Inflammatory macrophage (primary cell): ENCODE data around the gene FAM118B.

Experiments used
- DNase-seq, 2 donors: peaks; one replicate each; pipeline ENCODE4 v3.0.0-alpha.2; 2020 to 2022
- total RNA-seq, 18 experiments: gene quantifications; one replicate each; lab custom pipeline; 2026; ENCODE audit warnings: mixed read lengths in 6 of 18, inconsistent platforms in 2 of 18; lab: John Stamatoyannopoulos, UW

The FAM118B gene
- total RNA-seq = 9.7 to 44.8 (median 20.9) reads per million in 18 experiments

- peak; percentile 97 for DNase-seq
Observed at GRCh38 chr11:126211236-126212088, at the start of gene FAM118B, which contains the start of gene RPUSD4. Gene FAM118B, plus strand, starts transcription at chr11:126211782. Its CDS starts 23,220 bp downstream, at chr11:126235002. Gene RPUSD4, minus strand, starts transcription at chr11:126211650. Its CDS starts 12 bp downstream, at chr11:126211638.

- no peak for DNase-seq
Observed at GRCh38 chr11:126162306-126163030, 49.1 kb upstream of the FAM118B start.

GRCh38 chr11:126163074-126163700, 48.4 kb upstream of the FAM118B start:
- DNase-seq = no peak

GRCh38 chr11:126163779-126164178, 47.8 kb upstream of the FAM118B start:
- no peak for DNase-seq

GRCh38 chr11:126164781-126165180, 46.8 kb upstream of the FAM118B start:
- no peak for DNase-seq

DNA sequence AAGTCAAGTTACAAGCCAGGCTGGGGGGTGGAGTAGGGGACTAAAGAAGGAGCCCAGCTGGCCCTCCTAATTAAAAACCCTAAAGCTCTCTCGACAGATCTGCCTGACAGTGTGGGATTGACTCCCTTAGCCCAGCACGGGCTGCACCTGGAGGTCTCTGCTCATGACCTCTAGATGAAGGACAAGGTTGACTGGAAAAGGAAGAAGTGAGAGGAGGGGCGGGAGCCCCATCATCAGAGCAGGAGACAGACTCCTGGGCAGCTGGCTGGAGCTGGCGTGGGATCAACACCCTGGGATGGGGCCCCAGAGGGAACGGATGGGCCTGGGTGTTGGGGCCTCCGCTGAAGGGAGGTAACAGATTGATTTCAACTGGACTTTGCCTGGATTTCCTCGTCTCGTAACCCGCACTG, 46.3 kb upstream of the FAM118B start:
- no peak for DNase-seq

DNA sequence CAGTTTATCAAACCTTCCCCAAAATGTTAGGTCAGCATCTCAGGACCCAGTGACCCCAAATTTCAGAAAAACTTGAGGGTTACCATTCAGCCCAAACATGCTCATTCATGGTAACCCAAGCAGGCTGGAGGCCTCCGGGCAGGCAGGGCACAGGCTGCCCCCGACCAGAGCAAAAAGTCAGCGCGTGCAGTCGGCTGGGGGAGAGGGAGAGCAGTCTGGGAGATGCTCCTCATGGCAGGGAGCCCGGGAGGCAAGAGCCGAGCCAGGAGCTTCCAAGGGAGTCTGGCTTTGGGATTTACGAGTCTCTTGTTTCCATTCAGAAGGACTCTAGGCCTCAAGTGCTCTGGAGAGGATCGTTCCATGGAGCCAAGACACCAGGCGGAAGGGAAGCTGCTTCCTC, 45.8 kb upstream of the FAM118B start:
- no peak for DNase-seq

- no peak for DNase-seq
Observed at GRCh38 chr11:126166413-126166812, 45.2 kb upstream of the FAM118B start.

- no peak for DNase-seq
Observed at GRCh38 chr11:126167488-126167887, 44.1 kb upstream of the FAM118B start.

DNA sequence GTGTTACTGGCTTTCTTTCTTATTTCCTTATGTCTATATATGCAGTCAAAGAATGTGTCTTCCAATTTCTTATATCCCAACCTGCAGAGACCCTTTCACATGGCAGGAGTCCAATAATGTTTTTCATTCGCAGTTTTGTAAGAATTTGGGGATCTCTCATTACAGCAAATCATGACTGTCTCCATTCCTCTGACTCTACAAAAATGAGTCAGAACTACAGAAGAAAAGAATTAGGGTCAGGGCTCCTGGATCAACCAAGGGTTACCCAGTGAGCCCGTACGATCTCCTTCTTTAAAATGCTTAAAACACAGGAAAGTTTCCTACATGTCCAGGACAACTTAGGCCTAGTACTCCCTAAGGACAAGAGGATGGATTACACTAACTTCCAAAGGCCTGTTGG, 42.3 kb upstream of the FAM118B start:
- no peak for DNase-seq

GRCh38 chr11:126172596-126173038, 39.0 kb upstream of the FAM118B start:
- DNase-seq = peak; percentile 56 to 68

DNA sequence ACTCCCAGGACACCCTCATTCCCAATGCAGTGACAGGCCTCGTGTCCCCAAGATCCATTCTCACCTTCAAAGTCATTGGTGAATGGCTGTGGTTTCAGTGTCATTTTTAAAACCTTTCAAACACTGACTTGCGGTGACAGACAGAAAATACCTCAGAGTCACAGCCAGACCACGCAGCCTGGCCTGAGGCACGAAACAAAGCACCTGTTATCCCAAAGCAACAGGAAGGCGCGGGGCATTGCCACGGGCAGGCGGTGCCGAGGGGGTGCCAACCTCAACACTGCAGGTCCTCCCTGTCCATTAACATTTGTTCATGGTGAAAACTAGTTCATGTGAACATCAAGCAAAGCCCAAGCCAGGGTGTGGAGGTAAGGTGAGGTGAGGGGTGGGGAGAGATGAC, 38.3 kb upstream of the FAM118B start:
- no peak for DNase-seq

DNA sequence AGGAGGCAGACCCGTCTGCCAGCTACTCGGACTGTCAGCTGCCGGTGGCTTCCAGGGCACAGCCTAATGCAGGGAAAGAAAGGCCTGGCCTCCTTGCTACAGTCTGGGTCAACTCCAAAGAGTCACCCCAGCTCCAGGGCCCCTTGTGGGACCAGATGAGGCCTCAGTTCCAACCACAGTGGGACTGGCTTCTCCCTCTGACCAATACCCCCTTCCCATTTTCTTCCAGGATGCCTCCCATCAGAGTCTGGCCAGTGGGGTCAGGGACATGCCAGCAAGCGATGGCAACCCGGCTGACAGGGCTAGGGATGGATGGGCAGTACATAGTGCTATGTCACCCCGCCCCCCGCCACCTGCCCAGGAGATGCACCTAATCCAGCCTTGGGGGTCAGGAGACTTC, 36.8 kb upstream of the FAM118B start:
- DNase-seq = no peak

DNA sequence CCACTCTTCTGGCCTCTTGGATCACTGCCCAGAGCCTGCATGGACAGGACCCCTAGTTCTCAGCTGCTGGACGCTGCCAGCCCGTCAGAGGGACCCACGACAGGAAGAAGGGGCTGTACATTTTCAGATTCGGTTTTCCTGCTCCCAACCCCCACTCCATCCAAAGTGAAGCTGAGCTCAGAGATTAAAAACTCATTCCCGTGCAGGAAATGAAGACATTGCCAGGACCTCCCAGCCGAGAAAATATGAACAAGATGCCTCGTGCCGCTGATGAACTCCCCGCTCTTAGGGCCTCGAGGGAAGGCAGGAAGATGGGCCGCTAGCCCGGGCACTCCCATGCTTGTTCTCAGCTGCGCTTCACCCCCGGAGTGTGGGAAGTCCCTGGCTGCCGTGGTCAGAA, 36.2 kb upstream of the FAM118B start:
- DNase-seq = no peak

GRCh38 chr11:126176853-126177470, 34.6 kb upstream of the FAM118B start:
- DNase-seq = no peak

DNA sequence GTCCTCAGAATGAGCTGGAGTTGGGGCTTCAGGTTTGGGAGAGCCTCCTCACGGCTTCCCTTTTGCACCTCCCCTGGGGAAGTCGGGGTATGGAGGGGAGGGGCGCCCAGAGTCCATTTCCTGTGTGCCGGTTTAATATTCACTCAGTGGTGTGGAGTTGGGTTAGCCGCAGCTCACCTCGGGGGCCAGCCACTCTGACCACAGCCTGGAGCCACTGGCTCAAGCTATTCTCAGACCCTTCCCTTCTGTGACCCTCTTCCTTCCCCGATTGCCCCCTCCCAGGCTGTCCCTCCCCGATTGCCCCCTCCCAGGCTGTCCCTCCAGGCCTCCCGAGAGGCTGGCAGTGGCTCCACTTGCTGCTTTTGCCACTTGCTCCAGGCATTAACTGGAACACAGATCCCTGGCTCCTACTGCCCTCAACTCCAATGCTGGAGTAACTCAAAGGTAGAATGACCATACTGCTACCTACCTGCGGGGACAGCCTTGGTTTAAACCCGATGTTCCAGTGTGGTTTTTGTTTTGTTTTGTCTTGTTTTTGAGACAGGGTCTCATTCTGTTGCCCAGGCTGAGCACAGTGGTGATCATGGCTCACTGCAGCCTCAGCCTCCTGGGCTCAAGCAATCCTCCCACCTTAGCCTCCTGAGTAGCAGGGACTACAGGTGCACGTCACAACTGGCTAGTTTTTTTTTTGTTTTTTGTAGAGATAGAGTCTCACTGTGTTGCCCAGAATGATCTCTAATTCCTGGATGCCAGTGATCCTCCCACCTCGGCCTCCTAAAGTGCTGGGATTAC, 29.4 kb upstream of the FAM118B start:
- no peak for DNase-seq

- DNase-seq = no peak
Observed at GRCh38 chr11:126182787-126183445, 28.7 kb upstream of the FAM118B start.

GRCh38 chr11:126185259-126186024, 26.1 kb upstream of the FAM118B start:
- no peak for DNase-seq

GRCh38 chr11:126186025-126186698, 25.4 kb upstream of the FAM118B start:
- DNase-seq = no peak
